Karpas-422 (cell line): ENCODE results near the gene GLIS1. TPM values are rescaled to one million over a fixed set of nuclear protein-coding genes. Genes with fewer than 3 reads are reported as not detected.

Experiments used
- DNase-seq: peaks from one replicate; pipeline ENCODE4 v3.0.0-alpha.2; 2015
- H2AFZ ChIP-seq: fragments of 200-600 bp; sonication (generic); 2 replicates; pipeline ENCODE4 v1.6.1; 2014; ENCODE audit warnings: antibody characterized with exemption, low read length, mixed read lengths
- H3K27ac ChIP-seq: fragments of 200-600 bp; sonication (generic); 2 replicates; pipeline ENCODE4 v1.5.1; 2014; ENCODE audit warnings: mild to moderate bottlenecking, low read length, moderate library complexity
- H3K27me3 ChIP-seq: fragments of 200-600 bp; sonication (generic); 2 replicates; pipeline ENCODE4 v1.6.1; 2014; ENCODE audit warnings: low read length, mixed read lengths
- H3K36me3 ChIP-seq: fragments of 200-600 bp; sonication (generic); 2 replicates; pipeline ENCODE4 v1.6.1; 2014; ENCODE audit warnings: low read length, mixed read lengths; ENCODE audit not compliant: insufficient read depth
- H3K4me1 ChIP-seq: fragments of 200-600 bp; sonication (generic); 2 replicates; pipeline ENCODE4 v1.6.1; 2014; ENCODE audit warnings: mild to moderate bottlenecking, low read length, mixed read lengths
- H3K4me2 ChIP-seq: fragments of 200-600 bp; sonication (generic); 2 replicates; pipeline ENCODE4 v1.6.1; 2014; ENCODE audit warnings: low read length, low read depth, mild to moderate bottlenecking; ENCODE audit not compliant: poor library complexity, severe bottlenecking
- H3K4me3 ChIP-seq: fragments of 200-600 bp; sonication (generic); 2 replicates; pipeline ENCODE4 v1.5.1; 2014; ENCODE audit warnings: mild to moderate bottlenecking, antibody characterized with exemption, low read length, mixed read lengths
- H3K79me2 ChIP-seq: fragments of 200-600 bp; sonication (generic); 2 replicates; pipeline ENCODE4 v1.6.1; 2014; ENCODE audit warnings: mild to moderate bottlenecking, low read length, mixed read lengths
- H3K9ac ChIP-seq: fragments of 200-600 bp; sonication (generic); 2 replicates; pipeline ENCODE4 v1.6.0; 2014; ENCODE audit warnings: low read length
- H3K9me2 ChIP-seq: fragments of 200-600 bp; sonication (generic), shearing (Covaris generic); replicated peaks from 2 replicates; pipeline ENCODE4 v1.6.0; 2014; ENCODE audit warnings: mild to moderate bottlenecking, low read length, moderate library complexity; ENCODE audit not compliant: insufficient read depth
- H3K9me3 ChIP-seq: fragments of 300-700, 200-600 bp; sonication (generic); 2 replicates; pipeline ENCODE4 v1.6.1; 2014; ENCODE audit warnings: low read length, mixed read lengths
- H4K20me1 ChIP-seq: fragments of 200-600 bp; sonication (generic); 2 replicates; pipeline ENCODE4 v1.6.1; 2014; ENCODE audit warnings: mild to moderate bottlenecking, antibody characterized with exemption, low read length, low read depth; ENCODE audit not compliant: insufficient read depth
- total RNA-seq: library from RNA; depleted of rRNA; stranded (reverse); fragments of >200 nt; shearing (Covaris generic); gene quantifications from 2 replicates; pipeline ENCODE4 v1.2.3, GENCODE V29; 2014; ENCODE audit warnings: low replicate concordance

GLIS1 gene
- total RNA-seq, 1 experiment from 2014 or later: not detected

DNA sequence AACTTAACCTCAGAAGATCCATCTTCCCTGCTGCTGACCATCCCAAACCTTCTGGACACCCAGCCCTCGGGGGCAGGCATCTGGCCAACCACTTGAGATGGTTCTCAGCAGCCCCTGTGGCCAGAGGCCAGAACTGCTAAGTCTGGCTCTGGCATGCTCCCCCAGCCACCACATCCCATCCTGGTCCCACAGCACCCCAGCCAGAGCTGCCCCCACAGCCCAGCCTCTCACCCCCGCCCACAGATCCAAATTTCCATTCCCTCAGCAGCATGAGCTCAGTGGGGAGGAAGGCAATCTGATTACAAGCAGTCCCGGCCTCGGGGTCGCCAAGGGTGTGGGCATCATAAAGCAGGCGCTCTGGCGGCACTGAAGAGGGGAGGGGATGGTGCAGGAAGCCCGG, 45.6 kb downstream of the GLIS1 start:
- Histone ChIP-seq H3K4me2 (no peak overlapping the region), H2AFZ (no peak overlapping the region), H3K79me2 (no peaks in the 10 kb centered on the region), H3K9ac (no peak overlapping the region), H3K4me3 (no peak overlapping the region), H3K36me3 (no peaks in the 10 kb centered on the region), H3K9me2 (no peaks in the 10 kb centered on the region), H3K9me3 (no peaks in the 10 kb centered on the region), H4K20me1 (no peaks in the 10 kb centered on the region), H3K27ac (no peak overlapping the region), H3K4me1 (no peaks in the 10 kb centered on the region), H3K27me3 (no peaks in the 10 kb centered on the region)
- no peak for DNase-seq

DNA sequence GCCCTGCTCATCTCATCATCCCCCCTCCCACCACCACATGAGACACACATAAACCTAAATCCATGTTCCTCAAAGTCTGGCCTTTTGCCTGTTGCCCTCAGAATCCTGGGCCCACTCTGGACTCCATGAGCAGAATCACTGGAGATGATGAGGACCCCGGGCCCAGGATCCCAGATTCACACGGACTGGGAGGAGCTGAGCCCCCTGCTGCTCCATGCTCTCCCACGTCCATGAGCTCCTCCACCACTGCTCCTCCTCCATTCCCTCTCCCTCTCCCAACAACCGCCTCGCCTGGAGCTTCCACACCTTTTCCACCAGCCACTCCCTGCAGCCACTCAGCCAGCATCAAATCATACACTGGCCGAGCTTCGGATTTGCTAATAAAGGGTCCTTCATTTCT, 47.6 kb downstream of the GLIS1 start:
- H3K4me1 ChIP-seq: no peaks in the 10 kb centered on the region
- H3K27me3 ChIP-seq: no peaks in the 10 kb centered on the region
- no peaks in the 10 kb centered on the region for H4K20me1 ChIP-seq
- H3K9ac ChIP-seq: no peak overlapping the region
- no peak overlapping the region for H2AFZ ChIP-seq
- no peaks in the 10 kb centered on the region for H3K9me2 ChIP-seq
- H3K9me3 ChIP-seq: no peaks in the 10 kb centered on the region
- H3K4me3 ChIP-seq: no peak overlapping the region
- DNase-seq: no peak
- H3K79me2 ChIP-seq: no peaks in the 10 kb centered on the region
- H3K4me2 ChIP-seq: no peak overlapping the region
- no peaks in the 10 kb centered on the region for H3K36me3 ChIP-seq
- H3K27ac ChIP-seq: no peak overlapping the region

DNA sequence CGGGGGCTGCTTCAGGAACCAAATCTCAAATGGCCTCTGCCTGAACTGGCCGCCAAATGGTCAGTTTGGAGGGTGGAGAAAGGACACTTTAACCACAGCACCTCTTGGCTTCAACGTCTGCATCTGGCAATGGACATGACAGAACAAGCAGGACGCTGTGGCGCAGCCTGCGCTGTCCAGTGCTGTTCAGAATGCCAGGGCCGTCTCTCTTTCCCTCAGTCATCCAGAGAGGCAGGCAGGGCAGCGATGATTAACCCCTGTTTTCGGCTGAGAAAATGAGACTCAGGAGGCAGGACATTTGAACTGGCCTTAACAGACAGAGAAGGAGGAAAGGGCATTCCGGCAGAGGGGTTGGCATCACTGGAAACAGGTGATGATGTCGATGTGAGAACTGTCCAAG, 48.6 kb downstream of the GLIS1 start:
- no peaks in the 10 kb centered on the region for H3K9me3 ChIP-seq
- no peaks in the 10 kb centered on the region for H3K4me1 ChIP-seq
- H3K27me3 ChIP-seq: no peaks in the 10 kb centered on the region
- H4K20me1 ChIP-seq: no peaks in the 10 kb centered on the region
- no peak for DNase-seq
- no peak overlapping the region for H2AFZ ChIP-seq
- H3K27ac ChIP-seq: no peak overlapping the region
- H3K79me2 ChIP-seq: no peaks in the 10 kb centered on the region
- no peaks in the 10 kb centered on the region for H3K9me2 ChIP-seq
- H3K4me3 ChIP-seq: no peak overlapping the region
- H3K36me3 ChIP-seq: no peaks in the 10 kb centered on the region
- no peak overlapping the region for H3K4me2 ChIP-seq
- H3K9ac ChIP-seq: no peak overlapping the region

DNA sequence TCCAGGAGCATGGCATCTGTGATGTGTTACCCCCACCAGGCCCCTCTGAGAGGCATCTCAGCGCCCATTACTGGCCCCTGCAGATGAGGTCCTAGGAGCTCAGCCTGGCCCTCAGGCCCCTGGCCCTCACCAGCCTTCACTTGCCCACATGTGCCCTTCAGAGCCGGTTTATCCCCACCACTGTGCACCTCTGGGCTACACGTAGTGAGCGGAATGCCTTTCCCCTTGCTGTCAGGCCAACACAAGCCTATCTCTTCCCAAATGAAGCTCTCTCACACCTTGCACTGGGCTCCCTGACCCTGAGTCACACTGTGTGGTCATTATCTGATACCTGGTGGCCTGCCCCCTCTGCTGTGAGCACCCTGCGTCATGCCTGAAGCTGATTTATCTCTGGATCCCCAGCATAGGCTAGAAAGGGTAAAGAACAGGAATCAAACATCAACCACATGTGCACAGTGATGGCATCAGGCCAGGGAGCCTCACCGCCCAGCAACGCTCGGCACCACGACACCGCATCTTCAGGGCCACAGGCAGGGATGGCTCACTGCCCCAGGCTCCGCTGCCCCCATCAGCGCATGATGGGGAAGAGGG, 49.1 kb downstream of the GLIS1 start:
- H2AFZ ChIP-seq: no peak overlapping the region
- H3K4me2 ChIP-seq: no peak overlapping the region
- H3K9me3 ChIP-seq: no peaks in the 10 kb centered on the region
- H4K20me1 ChIP-seq: no peaks in the 10 kb centered on the region
- H3K36me3 ChIP-seq: no peaks in the 10 kb centered on the region
- no peaks in the 10 kb centered on the region for H3K4me1 ChIP-seq
- H3K79me2 ChIP-seq: no peaks in the 10 kb centered on the region
- H3K27ac ChIP-seq: no peak overlapping the region
- H3K4me3 ChIP-seq: no peak overlapping the region
- H3K27me3 ChIP-seq: no peaks in the 10 kb centered on the region
- H3K9me2 ChIP-seq: no peaks in the 10 kb centered on the region
- DNase-seq: no peak
- no peak overlapping the region for H3K9ac ChIP-seq

DNA sequence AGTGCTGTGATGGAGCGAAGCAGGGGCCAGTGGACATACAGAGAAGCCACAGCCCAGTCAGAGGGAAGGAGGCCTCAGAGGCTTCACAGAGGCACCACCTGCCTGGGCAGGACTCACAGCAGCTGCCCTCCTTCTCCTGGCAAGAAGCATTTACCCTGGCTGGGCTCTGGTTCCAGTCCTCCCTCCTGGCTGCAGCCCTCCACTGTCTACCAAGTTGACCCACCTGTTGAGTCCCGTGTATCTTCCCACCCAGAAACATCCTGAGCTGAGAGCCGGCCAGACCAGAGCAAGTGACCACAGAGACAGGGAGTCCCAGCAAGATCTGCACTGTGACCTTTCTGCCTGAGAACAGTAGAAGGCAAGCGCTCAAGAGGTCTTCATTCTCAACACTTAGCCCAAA, 49.7 kb downstream of the GLIS1 start:
- no peak for DNase-seq
- Histone ChIP-seq H3K79me2 (no peaks in the 10 kb centered on the region), H3K4me1 (no peaks in the 10 kb centered on the region), H3K4me3 (no peak overlapping the region), H3K9ac (no peak overlapping the region), H3K36me3 (no peaks in the 10 kb centered on the region), H3K9me3 (no peaks in the 10 kb centered on the region), H3K9me2 (no peaks in the 10 kb centered on the region), H3K27me3 (no peaks in the 10 kb centered on the region), H3K27ac (no peak overlapping the region), H4K20me1 (no peaks in the 10 kb centered on the region), H3K4me2 (no peak overlapping the region), H2AFZ (no peak overlapping the region)

DNA sequence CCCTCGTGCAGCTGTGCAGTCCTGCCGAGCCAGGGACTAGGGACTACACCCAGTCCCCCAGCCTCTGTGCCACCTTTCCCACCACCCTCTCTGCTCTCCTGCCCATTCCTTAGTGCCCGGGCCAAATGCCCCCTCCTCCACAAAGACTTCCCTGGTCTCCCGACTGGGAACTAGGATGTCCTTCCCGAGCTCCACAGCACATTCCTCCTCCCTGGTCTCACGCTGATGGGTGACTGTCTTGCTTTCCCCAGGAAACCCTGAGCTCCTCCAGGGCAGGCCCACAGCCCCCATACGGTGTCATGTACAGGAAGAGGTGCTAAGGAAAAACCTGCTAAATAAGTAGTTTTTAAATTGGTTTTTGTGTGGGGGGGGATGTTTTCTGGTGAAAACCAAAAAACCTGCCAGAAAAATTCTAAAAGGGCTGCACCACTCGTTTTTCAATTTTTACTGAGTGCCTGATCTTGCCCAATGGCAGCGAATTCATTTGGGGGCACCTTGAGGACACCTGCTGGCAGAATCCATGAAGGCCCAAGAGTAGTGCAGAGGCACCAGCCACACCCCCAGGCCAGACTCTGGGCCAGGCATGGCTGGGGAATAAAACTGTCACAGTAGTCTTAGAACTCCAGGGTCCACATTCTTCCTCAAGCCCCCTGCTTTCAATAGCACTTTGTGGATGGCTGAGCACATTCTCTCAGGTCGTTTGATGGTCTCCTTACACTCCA, 50.4 kb downstream of the GLIS1 start:
- no peaks in the 10 kb centered on the region for H3K27me3 ChIP-seq

DNA sequence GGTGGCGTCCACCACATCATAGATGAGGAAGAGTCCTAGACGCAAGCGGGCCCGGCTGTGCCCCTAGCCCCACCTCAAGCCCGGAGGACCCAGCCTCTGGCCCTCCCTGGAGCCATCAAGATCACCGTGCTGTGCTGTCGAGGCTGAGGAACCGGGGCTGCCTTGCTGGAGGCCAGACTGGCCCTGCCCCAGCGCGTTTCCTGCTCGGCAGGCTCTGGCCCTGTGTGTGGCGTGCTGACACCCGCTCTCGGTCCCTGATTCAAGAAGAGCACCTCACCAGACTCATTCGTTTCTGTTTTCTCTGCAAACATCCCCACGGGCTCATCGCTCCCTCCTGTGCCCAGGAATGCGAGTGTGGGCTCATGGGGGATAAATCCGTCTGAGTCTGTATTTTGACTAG, 51.1 kb downstream of the GLIS1 start:
- H4K20me1 ChIP-seq: no peaks in the 10 kb centered on the region
- H3K36me3 ChIP-seq: no peaks in the 10 kb centered on the region
- no peak overlapping the region for H2AFZ ChIP-seq
- no peak overlapping the region for H3K4me3 ChIP-seq
- DNase-seq: no peak
- H3K9me2 ChIP-seq: no peaks in the 10 kb centered on the region
- no peak overlapping the region for H3K27ac ChIP-seq
- no peaks in the 10 kb centered on the region for H3K79me2 ChIP-seq
- no peak overlapping the region for H3K9ac ChIP-seq
- no peak overlapping the region for H3K4me2 ChIP-seq
- H3K4me1 ChIP-seq: no peaks in the 10 kb centered on the region
- H3K9me3 ChIP-seq: no peaks in the 10 kb centered on the region
- H3K27me3 ChIP-seq: no peaks in the 10 kb centered on the region

More for the DNA sequence above, 50.4 kb downstream of the GLIS1 start:
- no peak overlapping the region for H3K4me3 ChIP-seq
- H2AFZ ChIP-seq: no peak overlapping the region
- H3K9me2 ChIP-seq: no peaks in the 10 kb centered on the region
- no peaks in the 10 kb centered on the region for H4K20me1 ChIP-seq
- H3K36me3 ChIP-seq: no peaks in the 10 kb centered on the region
- no peaks in the 10 kb centered on the region for H3K9me3 ChIP-seq
- no peaks in the 10 kb centered on the region for H3K79me2 ChIP-seq
- no peak overlapping the region for H3K4me2 ChIP-seq
- H3K9ac ChIP-seq: no peak overlapping the region
- peak; percentile 70 for DNase-seq
- no peak overlapping the region for H3K27ac ChIP-seq
- no peaks in the 10 kb centered on the region for H3K4me1 ChIP-seq

DNA sequence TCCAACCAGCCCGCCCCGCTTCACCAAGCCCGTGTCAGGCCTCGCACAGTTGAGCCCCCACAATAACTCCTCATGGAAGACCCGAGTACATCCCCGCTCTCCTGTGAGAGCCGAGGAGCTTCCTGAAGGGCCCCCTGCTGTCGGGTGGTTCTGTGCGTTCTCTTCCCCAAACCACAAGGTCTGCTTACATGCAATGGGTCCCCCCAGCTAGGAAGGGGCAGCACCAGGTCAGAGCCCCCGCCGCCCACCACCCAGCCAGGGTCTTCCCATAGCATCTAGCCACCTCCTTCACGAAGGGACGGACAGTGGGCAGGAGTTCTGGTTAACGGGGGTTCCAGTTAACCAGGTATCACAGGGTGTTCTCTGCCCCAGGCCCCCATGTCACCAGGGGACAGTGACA, 51.5 kb downstream of the GLIS1 start:
- Histone ChIP-seq H4K20me1 (no peaks in the 10 kb centered on the region), H3K9me2 (no peaks in the 10 kb centered on the region), H3K9me3 (no peaks in the 10 kb centered on the region), H3K9ac (no peak overlapping the region), H3K27me3 (no peaks in the 10 kb centered on the region), H3K4me3 (no peak overlapping the region), H3K36me3 (no peaks in the 10 kb centered on the region), H3K79me2 (no peaks in the 10 kb centered on the region), H3K4me2 (no peak overlapping the region), H2AFZ (no peak overlapping the region), H3K4me1 (no peaks in the 10 kb centered on the region), H3K27ac (no peak overlapping the region)
- no peak for DNase-seq
